HUES6 (cell line): Measurements from ENCODE around the gene GALNT15.
A peak's percentile ranks its signal among the peaks of the same experiment; 100 is the strongest.

Source experiments
- H3K27ac ChIP-seq: 2 replicates; pipeline ENCODE4 v1.7.0; 2013; ENCODE audit warnings: low read depth, mild to moderate bottlenecking, low read length, inconsistent platforms
- H3K27me3 ChIP-seq: 2 replicates; pipeline ENCODE4 v1.6.1; 2013; ENCODE audit warnings: low read length; ENCODE audit not compliant: control insufficient read depth, insufficient read depth
- H3K36me3 ChIP-seq: 2 replicates; pipeline ENCODE4 v1.6.1; 2013; ENCODE audit warnings: low read length; ENCODE audit not compliant: control insufficient read depth, insufficient read depth
- H3K4me1 ChIP-seq: 2 replicates; pipeline ENCODE4 v1.6.1; 2013; ENCODE audit warnings: low read length; ENCODE audit not compliant: control insufficient read depth, insufficient read depth
- H3K4me3 ChIP-seq: 2 replicates; pipeline ENCODE4 v1.5.1; 2013; ENCODE audit warnings: low read depth, low read length
- H3K9ac ChIP-seq: one replicate; pipeline ENCODE4 v1.6.1; 2013; ENCODE audit warnings: mild to moderate bottlenecking, low read length
- H3K9me3 ChIP-seq: 2 replicates; pipeline ENCODE4 v1.6.1; 2013; ENCODE audit warnings: low read depth, low read length; ENCODE audit not compliant: control insufficient read depth, insufficient read depth

The GALNT15 gene

GRCh38 chr3:16254916-16255315 lies 80.4 kb downstream of the GALNT15 start:
- H3K4me1 ChIP-seq: no peaks in the 10 kb centered on the region
- H3K9me3 ChIP-seq: no peaks in the 10 kb centered on the region
- no peaks in the 10 kb centered on the region for H3K27me3 ChIP-seq
- H3K4me3 ChIP-seq: no peak overlapping the region
- H3K27ac ChIP-seq: no peak overlapping the region
- no peak overlapping the region for H3K9ac ChIP-seq
- peaks cover 11% of the 10 kb centered on the region for H3K36me3 ChIP-seq

DNA sequence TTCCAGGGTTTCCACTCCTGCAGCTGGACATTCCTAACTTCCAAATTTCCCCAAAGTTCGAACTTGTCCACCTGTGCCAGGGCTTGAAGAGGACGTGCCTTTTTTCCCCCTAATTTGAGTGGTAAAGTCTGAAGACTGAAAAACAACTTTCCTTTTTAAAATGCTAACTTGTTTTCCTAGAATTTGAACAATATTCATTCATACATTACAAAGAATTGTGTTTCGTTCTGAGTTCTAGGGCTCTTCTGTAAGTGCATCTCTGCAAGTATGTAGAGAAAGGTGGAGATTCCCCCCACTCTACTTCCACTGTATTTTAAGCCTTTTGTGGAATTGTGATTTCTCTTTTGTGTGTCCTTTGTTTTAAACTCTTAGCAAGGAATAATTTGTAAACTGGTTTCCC lies 80.8 kb downstream of the GALNT15 start:
- H3K4me1 ChIP-seq: no peaks in the 10 kb centered on the region
- no peaks in the 10 kb centered on the region for H3K9me3 ChIP-seq
- H3K27ac ChIP-seq: no peak overlapping the region
- peaks cover 15% of the 10 kb centered on the region for H3K36me3 ChIP-seq
- no peaks in the 10 kb centered on the region for H3K27me3 ChIP-seq
- no peak overlapping the region for H3K4me3 ChIP-seq
- no peak overlapping the region for H3K9ac ChIP-seq

DNA sequence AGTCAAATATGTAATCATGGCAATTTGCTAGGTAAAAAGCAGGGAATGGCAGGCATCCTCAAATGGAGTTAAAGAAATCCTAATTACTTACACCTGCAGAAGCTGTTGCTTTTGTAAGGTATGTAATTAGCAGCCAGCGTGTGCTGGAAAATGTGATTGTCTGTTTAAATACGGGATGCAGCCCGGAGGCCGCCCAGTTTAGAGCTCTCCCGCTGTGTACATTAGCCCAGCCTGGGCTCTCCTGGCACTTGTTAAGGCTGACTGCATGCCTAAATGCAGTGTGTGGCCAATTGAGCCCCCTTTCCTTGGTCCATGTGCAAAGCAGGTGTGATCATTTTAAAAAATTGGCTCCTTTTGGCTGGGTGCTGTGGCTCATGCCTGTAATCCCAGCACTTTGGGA lies 81.2 kb downstream of the GALNT15 start:
- no peak overlapping the region for H3K27ac ChIP-seq
- no peak overlapping the region for H3K4me3 ChIP-seq

GRCh38 chr3:16257309-16257708 lies 82.8 kb downstream of the GALNT15 start:
- H3K27me3 ChIP-seq: no peaks in the 10 kb centered on the region
- H3K36me3 ChIP-seq: peaks cover 26% of the 10 kb centered on the region
- H3K27ac ChIP-seq: no peak overlapping the region
- H3K4me1 ChIP-seq: no peaks in the 10 kb centered on the region
- H3K4me3 ChIP-seq: no peak overlapping the region
- no peaks in the 10 kb centered on the region for H3K9me3 ChIP-seq
- H3K9ac ChIP-seq: no peak overlapping the region

More for the DNA sequence above, 81.2 kb downstream of the GALNT15 start:
- Histone ChIP-seq H3K36me3 (peaks cover 19% of the 10 kb centered on the region), H3K9me3 (no peaks in the 10 kb centered on the region), H3K9ac (no peak overlapping the region), H3K4me1 (no peaks in the 10 kb centered on the region), H3K27me3 (no peaks in the 10 kb centered on the region)

GRCh38 chr3:16258177-16258576 lies 83.7 kb downstream of the GALNT15 start:
- H3K27me3 ChIP-seq: no peaks in the 10 kb centered on the region
- H3K9ac ChIP-seq: no peak overlapping the region
- H3K4me3 ChIP-seq: no peak overlapping the region
- no peak overlapping the region for H3K27ac ChIP-seq
- peaks cover 26% of the 10 kb centered on the region for H3K36me3 ChIP-seq
- H3K4me1 ChIP-seq: no peaks in the 10 kb centered on the region
- no peaks in the 10 kb centered on the region for H3K9me3 ChIP-seq

- Histone ChIP-seq H3K9ac (no peak overlapping the region), H3K4me3 (no peak overlapping the region), H3K27me3 (no peaks in the 10 kb centered on the region), H3K36me3 (peaks cover 26% of the 10 kb centered on the region), H3K4me1 (no peaks in the 10 kb centered on the region), H3K27ac (no peak overlapping the region), H3K9me3 (no peaks in the 10 kb centered on the region)
These were observed 84.4 kb downstream of the GALNT15 start for GRCh38 chr3:16258866-16259265.

- no peak overlapping the region for H3K9ac ChIP-seq
- H3K4me1 ChIP-seq: no peaks in the 10 kb centered on the region
- no peaks in the 10 kb centered on the region for H3K27me3 ChIP-seq
- H3K4me3 ChIP-seq: no peak overlapping the region
- peaks cover 26% of the 10 kb centered on the region for H3K36me3 ChIP-seq
- no peaks in the 10 kb centered on the region for H3K9me3 ChIP-seq
- H3K27ac ChIP-seq: no peak overlapping the region
These were observed 85.6 kb downstream of the GALNT15 start for GRCh38 chr3:16260046-16260445.

DNA sequence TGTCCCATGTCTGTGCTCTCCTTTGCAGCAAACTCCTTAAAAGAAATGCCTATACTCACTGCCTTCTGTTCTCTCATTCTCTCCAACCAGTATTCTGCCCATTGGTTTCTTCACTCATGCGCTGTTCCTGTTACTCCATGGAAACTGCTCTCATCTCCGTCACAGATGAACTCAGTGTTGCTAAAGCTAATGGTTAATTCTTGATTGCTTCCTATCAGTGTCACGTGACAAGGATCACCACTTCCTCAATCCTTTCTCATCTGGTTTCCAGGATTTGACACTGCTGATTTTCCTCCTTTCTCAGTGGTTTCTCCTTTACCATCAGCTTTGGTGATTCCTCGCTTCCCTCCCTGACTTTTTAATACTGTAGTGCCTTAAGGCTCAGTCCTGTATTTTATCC lies 87.7 kb downstream of the GALNT15 start:
- Histone ChIP-seq H3K9me3 (no peaks in the 10 kb centered on the region), H3K4me1 (peaks cover 5% of the 10 kb centered on the region), H3K27me3 (no peaks in the 10 kb centered on the region), H3K4me3 (no peak overlapping the region), H3K27ac (no peak overlapping the region), H3K9ac (no peak overlapping the region), H3K36me3 (peaks cover 26% of the 10 kb centered on the region)

DNA sequence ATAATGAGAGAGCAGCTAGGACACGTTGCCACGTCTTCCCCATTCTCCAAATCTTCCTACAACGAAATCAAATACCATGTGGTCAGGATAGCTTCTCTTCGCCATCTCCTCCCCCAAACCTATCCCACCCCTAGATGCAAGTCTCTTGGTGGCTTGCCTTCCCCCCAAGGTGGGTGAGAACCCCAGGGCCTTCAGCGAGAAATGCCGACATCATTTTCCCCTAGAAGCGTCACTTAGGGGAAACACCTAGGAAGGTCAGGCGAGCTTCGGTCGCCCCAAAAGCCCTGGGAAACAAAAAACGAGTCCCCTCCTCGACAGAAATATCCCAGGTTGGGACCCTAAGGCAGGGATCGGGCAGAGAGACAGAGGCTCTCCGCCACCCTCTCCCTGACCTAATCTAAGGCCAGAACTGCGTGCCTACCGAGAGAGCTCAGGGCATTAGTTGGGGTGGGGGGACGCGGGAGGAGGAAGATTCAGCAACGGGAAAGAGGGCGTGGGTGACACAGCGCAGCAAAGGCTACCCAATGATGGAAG lies 89.8 kb downstream of the GALNT15 start:
- Histone ChIP-seq H3K9me3 (no peaks in the 10 kb centered on the region), H3K27me3 (no peaks in the 10 kb centered on the region), H3K4me1 (peaks cover 5% of the 10 kb centered on the region)

GRCh38 chr3:16264708-16265454 lies 90.4 kb downstream of the GALNT15 start, which contains the start of the genes DPH3 and OXNAD1:
Gene DPH3 (minus strand): TSS chr3:16264943. CDS start chr3:16264876, 67 bp downstream.
Gene OXNAD1 (plus strand): TSS chr3:16265212. CDS start chr3:16270953, 5,741 bp downstream.
- H3K4me1 ChIP-seq: peaks cover 5% of the 10 kb centered on the region
- H3K27ac ChIP-seq: peak within 1 kb of the TSS; percentile 74
- H3K27me3 ChIP-seq: no peaks in the 10 kb centered on the region
- H3K9me3 ChIP-seq: no peaks in the 10 kb centered on the region
- peak within 1 kb of the TSS; percentile 88 for H3K4me3 ChIP-seq
- H3K9ac ChIP-seq: peak within 1 kb of the TSS; percentile 89
- H3K36me3 ChIP-seq: peaks cover 20% of the 10 kb centered on the region

More for the DNA sequence above, 89.8 kb downstream of the GALNT15 start:
- Histone ChIP-seq H3K27ac (no peak overlapping the region), H3K4me3 (peak overlapping the region; percentile 88), H3K36me3 (peaks cover 24% of the 10 kb centered on the region), H3K9ac (peak overlapping the region; percentile 81)

DNA sequence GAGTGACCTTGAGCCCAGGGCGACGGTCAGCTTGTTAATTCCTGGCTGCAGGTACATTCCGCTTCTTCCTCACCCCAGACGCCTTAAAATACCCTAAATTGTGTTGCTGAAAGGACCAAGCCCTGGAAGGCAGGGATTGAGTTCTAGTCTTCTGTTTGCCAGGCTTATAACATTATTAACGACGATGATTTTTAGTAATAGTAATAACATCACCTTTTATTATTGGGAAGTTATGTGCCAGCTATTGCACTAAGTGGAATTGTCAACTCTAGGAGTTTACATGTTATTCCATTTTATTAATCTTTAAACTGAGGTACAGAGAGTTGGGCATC lies 90.9 kb downstream of the GALNT15 start:
- H3K4me3 ChIP-seq: peak overlapping the region; percentile 88
- no peaks in the 10 kb centered on the region for H3K27me3 ChIP-seq
- peaks cover 5% of the 10 kb centered on the region for H3K4me1 ChIP-seq
- no peaks in the 10 kb centered on the region for H3K9me3 ChIP-seq
- H3K36me3 ChIP-seq: peaks cover 19% of the 10 kb centered on the region
- H3K9ac ChIP-seq: peak overlapping the region; percentile 89
- H3K27ac ChIP-seq: peak overlapping the region; percentile 74
